Natural killer cell (primary cell): ENCODE data around the gene GREB1. TPM values are rescaled to one million over a fixed set of nuclear protein-coding genes. Genes with fewer than 3 reads are reported as not detected.

ENCODE experiments used
- ATAC-seq, 3 donors: fragments of 150-1000 bp in 2 of 3; fragments of 200-7000 bp in 1 of 3; cut with Tn5 transposase; 1 replicate in 1 of 3; 2 replicates in 2 of 3; pipeline ENCODE4 v1.10.0; 2021; ENCODE audit warnings: mild to moderate bottlenecking in 2 of 3, moderate library complexity in 2 of 3
- DNase-seq, 2 donors: peaks; one replicate each; pipeline versions ENCODE4 v3.0.0 to v3.0.0-alpha.2; 2013 to 2021; ENCODE audit warnings: mixed read lengths in 1 of 2
- H3K27ac ChIP-seq: one replicate; pipeline ENCODE4 v1.5.1; 2013; ENCODE audit warnings: mild to moderate bottlenecking, low read length
- H3K27me3 ChIP-seq: one replicate; pipeline ENCODE4 v1.6.1; 2013; ENCODE audit warnings: low read length; ENCODE audit not compliant: control insufficient read depth, insufficient read depth
- H3K36me3 ChIP-seq: one replicate; pipeline ENCODE4 v1.6.1; 2013; ENCODE audit warnings: low read length; ENCODE audit not compliant: control insufficient read depth, insufficient read depth
- H3K4me1 ChIP-seq: one replicate; pipeline ENCODE4 v1.6.1; 2013; ENCODE audit warnings: low read length; ENCODE audit not compliant: control insufficient read depth, insufficient read depth
- H3K4me3 ChIP-seq: one replicate; pipeline ENCODE4 v1.5.1; 2013; ENCODE audit warnings: low read length
- H3K9me3 ChIP-seq: one replicate; pipeline ENCODE4 v1.6.1; 2013; ENCODE audit warnings: low read length; ENCODE audit not compliant: control insufficient read depth, insufficient read depth
- H3K27ac Mint-ChIP-seq, 2 donors: one replicate each; pipeline ENCODE4 v1.8.0; 2022; ENCODE audit warnings: mild to moderate bottlenecking in 2 of 2, mixed read lengths in 2 of 2, moderate library complexity in 1 of 2
- H3K27me3 Mint-ChIP-seq, 2 donors: one replicate each; pipeline ENCODE4 v1.8.0; 2022; ENCODE audit warnings: low read depth in 2 of 2, mixed read lengths in 2 of 2
- H3K36me3 Mint-ChIP-seq: one replicate; pipeline ENCODE4 v1.8.0; 2022; ENCODE audit warnings: mixed read lengths
- H3K4me1 Mint-ChIP-seq, 2 donors: one replicate each; pipeline ENCODE4 v1.8.0; 2022; ENCODE audit warnings: mixed read lengths in 2 of 2
- H3K4me3 Mint-ChIP-seq: one replicate; pipeline ENCODE4 v1.8.0; 2022; ENCODE audit warnings: mild to moderate bottlenecking, moderate library complexity, mixed read lengths
- H3K9me3 Mint-ChIP-seq, 2 donors: one replicate each; pipeline ENCODE4 v1.8.0; 2022; ENCODE audit warnings: mixed read lengths in 2 of 2
- CTCF ChIP-seq: fragments of 200-600 bp; IDR thresholded peaks from one replicate; pipeline ENCODE4 v1.8.0; 2022; ENCODE audit warnings: antibody characterized with exemption
- WGBS: methylation state at CpG from one replicate; pipeline ENCODE4 v1.1.7; 2013; ENCODE audit warnings: missing lambda C conversion rate; ENCODE audit not compliant: insufficient coverage; 5-methylcytosine and 5-hydroxymethylcytosine counted together
- intact Hi-C: fragments of 100-400 bp; cut with micrococcal nuclease; formaldehyde crosslinking; loops from one replicate; pipeline ENCODE4 v1.14.2; 2022
- total RNA-seq, 4 donors: library from RNA; stranded (reverse); fragments of 120-200 nt in 1 of 4; gene quantifications; one replicate each; pipeline versions ENCODE4 v1.2.3 to v1.2.4, GENCODE V29; 2013 to 2022

The GREB1 gene
- total RNA-seq, 3 donors from 2014 or later (not counting 1 experiment from before 2014, with no cell fraction given) = 0.85 to 2.5 (median 2.4) TPM

DNA sequence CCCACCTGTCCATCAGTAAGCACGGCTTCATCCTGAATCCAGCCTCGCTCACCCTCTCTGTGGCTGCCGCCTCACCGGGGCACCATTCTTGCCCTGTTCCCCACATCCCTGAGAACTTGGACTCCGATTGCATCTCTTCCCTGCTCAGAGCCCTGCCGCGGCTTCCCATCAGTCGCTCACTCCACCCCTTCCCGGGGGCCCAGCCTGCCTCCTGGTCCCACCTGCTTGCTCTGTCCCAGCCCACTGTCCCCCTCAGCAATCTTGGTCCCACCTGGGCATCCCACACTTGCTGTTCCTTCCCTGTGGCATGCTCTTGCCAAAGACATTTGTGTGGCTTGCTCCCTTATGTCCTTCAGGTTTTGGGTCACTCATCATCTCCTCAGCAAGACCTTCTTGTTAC is 56.3 kb downstream of the GREB1 start:
- no peak overlapping the region for H3K27ac Mint-ChIP-seq
- no peak for TF ChIP-seq CTCF
- no peaks in the 10 kb centered on the region for H3K4me1 ChIP-seq
- intact Hi-C loops = no loop called here
- H3K36me3 Mint-ChIP-seq = no peaks in the 10 kb centered on the region
- no peaks in the 10 kb centered on the region for H3K27me3 ChIP-seq
- H3K36me3 ChIP-seq = no peaks in the 10 kb centered on the region
- no peak for ATAC-seq
- no peaks in the 10 kb centered on the region for H3K9me3 Mint-ChIP-seq
- no peak overlapping the region for H3K4me3 Mint-ChIP-seq
- no peaks in the 10 kb centered on the region for H3K9me3 ChIP-seq
- no peak for DNase-seq
- no peaks in the 10 kb centered on the region for H3K4me1 Mint-ChIP-seq
- H3K4me3 ChIP-seq = no peak overlapping the region
- H3K27me3 Mint-ChIP-seq = peaks cover 0 to 4% of the 10 kb centered on the region in 2 donors
- H3K27ac ChIP-seq = no peak overlapping the region
- 97% methylated on average over 9 of the region's 9 CpGs for WGBS

DNA sequence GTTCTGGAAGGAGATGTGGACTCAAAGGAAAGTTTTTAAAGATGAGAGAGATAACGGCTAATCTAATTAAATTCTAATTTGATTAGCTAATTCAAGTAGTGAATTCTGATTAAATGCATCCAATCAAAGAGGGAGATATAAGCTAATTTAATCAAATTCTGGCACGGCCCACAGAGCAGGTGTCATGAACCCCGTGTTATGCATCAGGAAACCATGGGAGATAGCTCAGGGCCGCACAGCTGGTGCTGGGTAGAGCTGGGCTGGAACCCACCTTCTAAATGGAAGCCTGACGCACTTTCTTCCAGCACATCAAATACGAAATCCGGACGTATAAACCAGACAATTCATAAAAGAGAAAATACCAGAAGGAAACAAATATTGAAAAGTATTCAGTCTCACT is 57.2 kb downstream of the GREB1 start:
- DNase-seq (no peak), ATAC-seq (no peak)
- Histone ChIP-seq H3K9me3 (no peaks in the 10 kb centered on the region), H3K4me3 (no peak overlapping the region), H3K27ac (no peak overlapping the region), H3K36me3 (no peaks in the 10 kb centered on the region), H3K27me3 (no peaks in the 10 kb centered on the region), H3K4me1 (no peaks in the 10 kb centered on the region)
- WGBS = 90% methylated on average over 8 of the region's 8 CpGs
- no peaks in the 10 kb centered on the region for H3K27me3 Mint-ChIP-seq
- TF ChIP-seq CTCF = no peak
- H3K27ac Mint-ChIP-seq = no peak overlapping the region
- intact Hi-C loops = no loop called here
- H3K4me1 Mint-ChIP-seq = no peaks in the 10 kb centered on the region
- H3K4me3 Mint-ChIP-seq = no peak overlapping the region
- no peaks in the 10 kb centered on the region for H3K36me3 Mint-ChIP-seq
- H3K9me3 Mint-ChIP-seq = no peaks in the 10 kb centered on the region

DNA sequence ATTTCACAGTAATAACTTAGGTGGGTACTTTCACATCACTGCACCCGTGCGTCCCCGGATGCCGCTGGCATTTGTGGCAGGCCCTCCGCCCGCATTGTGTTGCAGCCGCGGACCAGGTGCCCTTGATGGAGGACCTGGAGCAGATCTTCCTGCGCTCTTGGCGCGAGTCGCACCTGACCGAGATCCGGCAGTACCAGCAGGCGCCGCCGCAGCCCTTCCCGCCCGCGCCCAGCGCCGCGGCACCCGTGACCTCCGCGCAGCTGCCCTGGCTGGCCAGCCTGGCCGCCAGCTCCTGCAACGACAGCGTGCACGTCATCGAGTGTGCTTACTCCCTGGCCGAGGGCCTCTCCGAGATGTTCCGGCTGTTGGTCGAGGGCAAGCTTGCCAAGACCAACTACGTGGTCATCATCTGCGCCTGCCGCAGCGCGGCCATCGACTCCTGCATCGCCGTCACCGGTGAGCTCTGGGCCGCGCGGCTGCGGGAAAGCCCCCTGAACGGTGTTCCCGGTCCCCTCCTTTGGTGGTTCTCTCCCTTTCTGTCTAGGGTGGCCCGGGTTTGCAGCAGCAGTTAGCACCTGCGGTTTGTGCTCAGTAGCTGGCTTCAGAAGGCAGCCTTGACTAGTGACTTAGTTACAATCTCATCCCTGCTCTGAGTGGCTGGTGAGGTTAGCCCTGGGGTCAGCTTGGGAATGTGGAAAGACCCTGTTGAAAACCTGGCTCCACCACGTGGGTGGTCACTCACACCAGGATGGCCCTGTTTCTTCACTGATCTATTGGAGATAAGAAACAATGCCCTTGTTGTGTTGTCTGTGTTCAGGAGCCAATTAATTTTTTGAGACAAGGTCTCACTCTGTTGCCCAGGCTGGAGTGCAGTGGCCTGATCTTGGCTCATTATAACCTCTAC is 59.1 kb downstream of the GREB1 start:
- Histone ChIP-seq H3K27me3 (no peaks in the 10 kb centered on the region), H3K4me3 (no peak overlapping the region), H3K27ac (no peak overlapping the region), H3K4me1 (no peaks in the 10 kb centered on the region), H3K36me3 (no peaks in the 10 kb centered on the region), H3K9me3 (no peaks in the 10 kb centered on the region)
- 93% methylated on average over 53 of the region's 53 CpGs for WGBS
- Mint-ChIP-seq H3K27ac (no peak overlapping the region), H3K4me3 (no peak overlapping the region), H3K4me1 (no peaks in the 10 kb centered on the region), H3K27me3 (no peaks in the 10 kb centered on the region), H3K9me3 (no peaks in the 10 kb centered on the region), H3K36me3 (no peaks in the 10 kb centered on the region)
- no peak for TF ChIP-seq CTCF
- intact Hi-C loops = no loop called here
- ATAC-seq (no peak), DNase-seq (no peak)
